CD4-positive, alpha-beta T cell treated with Interleukin-4 for 1 hour (primary cell): Measurements from ENCODE around the gene RBM28.
A peak's percentile ranks its signal among the peaks of the same experiment; 100 is the strongest.

Experiments used
- DNase-seq, 2 donors: peaks; one replicate each; pipeline ENCODE4 v3.0.0-alpha.2; 2020 to 2022

Gene RBM28

GRCh38 chr7:128343554-128344430, at the start of gene RBM28:
Gene RBM28 (minus strand): TSS chr7:128343908. CDS start chr7:128343793, 115 bp downstream.
- DNase-seq = peak; percentile 88 to 92

DNA sequence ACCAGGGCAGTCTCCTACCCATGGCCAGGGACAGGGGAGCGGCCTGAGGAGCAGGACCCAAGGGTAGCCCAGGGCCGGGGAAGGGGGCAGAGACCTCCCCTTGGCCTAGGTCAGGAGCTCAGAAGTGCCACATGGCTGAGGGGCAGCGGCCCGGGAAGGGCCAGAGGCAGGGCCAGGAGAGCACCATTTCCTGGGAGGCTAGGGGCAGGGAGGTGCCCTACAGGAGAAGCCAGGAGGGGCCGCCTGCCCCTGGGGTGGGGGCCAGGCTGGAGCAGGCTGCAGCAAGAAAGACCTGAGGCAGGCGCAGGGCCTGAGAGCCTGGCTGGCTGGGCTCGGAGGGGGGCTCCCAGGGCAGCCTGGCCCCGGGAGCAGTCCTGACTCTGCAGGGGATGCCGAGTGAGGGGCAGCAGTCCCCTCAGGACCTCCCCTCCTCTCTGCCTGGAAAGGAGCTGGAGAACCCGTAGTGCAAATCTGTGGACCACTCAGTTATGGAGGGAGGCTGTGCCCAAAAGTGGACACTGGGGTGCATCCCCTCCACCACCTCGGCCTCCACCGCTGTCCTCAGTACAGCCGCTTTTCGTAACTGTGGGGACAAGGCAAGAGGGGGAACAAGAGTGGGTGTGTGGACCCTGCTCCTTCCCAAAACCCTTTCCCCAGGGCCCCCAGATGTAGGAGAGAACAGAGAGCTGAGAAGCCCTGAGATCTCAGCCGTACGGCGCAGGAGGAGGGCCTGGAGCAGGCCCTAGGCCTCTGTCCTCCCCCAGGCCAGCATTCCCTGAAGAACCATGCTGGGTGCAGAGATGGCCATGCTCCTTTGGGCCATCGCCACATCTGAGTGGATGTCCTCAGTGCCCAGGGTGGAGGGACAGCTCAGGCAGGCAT, 49.0 kb upstream of the RBM28 start:
- no peak for DNase-seq

DNA sequence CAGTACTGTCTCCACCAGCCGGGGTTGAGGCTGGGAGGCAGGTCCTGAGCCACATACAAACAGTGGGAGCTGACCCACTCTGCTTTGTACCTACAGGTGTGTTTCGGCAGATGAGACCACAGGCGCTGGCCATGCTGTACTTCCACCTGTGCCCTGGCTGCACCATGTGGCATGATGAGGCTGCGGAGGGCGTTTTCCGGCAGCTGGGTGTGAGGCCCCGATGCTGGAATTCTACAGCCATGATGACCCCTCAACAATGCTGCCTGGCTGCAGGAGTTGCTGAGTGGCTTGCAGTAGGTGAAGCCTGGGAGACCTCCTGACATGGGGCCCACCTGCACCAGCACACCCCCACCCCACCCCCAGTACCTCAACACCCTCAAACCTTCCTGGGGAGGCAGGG, 48.1 kb upstream of the RBM28 start:
- no peak for DNase-seq

- DNase-seq = no peak
These were observed 47.3 kb upstream of the RBM28 start for GRCh38 chr7:128390871-128391565.

GRCh38 chr7:128389618-128390329, 46.1 kb upstream of the RBM28 start:
- no peak for DNase-seq

GRCh38 chr7:128389085-128389617, 45.4 kb upstream of the RBM28 start:
- DNase-seq = no peak

DNA sequence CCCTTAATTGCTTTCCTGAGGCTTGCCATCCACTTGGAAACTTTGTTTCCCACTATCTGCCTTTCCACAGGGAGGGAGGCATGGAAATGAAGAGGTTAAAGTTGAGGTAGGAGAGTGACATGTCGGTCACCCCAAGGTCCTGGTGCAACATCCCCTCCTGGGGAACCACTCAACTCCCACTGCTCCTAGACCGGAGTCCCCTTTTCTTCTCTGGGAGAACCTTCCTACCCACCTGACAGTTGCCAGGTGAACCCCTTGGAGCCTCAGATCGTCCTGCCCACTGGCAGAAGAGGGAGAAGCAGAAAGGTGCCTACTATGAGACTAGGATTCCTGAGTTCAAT, 44.4 kb upstream of the RBM28 start:
- DNase-seq = no peak

- peak; percentile 60 to 66 for DNase-seq
These were observed 43.8 kb upstream of the RBM28 start for GRCh38 chr7:128387216-128388144.

GRCh38 chr7:128385988-128386925, 42.5 kb upstream of the RBM28 start:
- DNase-seq = no peak

GRCh38 chr7:128384726-128385125, 41.0 kb upstream of the RBM28 start:
- no peak for DNase-seq

DNA sequence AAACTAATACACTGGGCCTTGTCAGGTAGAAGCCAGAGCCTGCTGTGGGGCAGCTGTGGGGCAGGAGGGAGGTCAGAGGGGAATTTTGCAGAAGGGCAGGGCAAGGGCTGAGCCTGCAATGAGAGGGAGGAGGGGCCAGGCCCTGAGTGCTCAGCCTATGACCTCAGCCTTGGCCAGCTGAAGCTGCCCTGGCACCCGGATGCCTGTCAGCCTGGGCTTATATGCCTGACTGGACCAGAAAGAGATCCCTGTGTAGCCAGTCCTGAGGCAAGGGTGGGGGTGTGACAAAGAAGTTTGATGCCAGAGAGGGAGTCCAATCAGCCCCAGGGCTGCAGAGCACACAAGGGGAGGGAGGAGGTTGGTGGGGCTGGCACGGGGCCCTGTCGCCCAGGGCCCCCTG, 40.1 kb upstream of the RBM28 start:
- no peak for DNase-seq

- DNase-seq = peak in 1 of 2 donors; percentile 25
These were observed 37.6 kb upstream of the RBM28 start for GRCh38 chr7:128381161-128381821.

GRCh38 chr7:128380483-128381106, 36.9 kb upstream of the RBM28 start:
- DNase-seq = no peak

GRCh38 chr7:128379900-128380479, 36.3 kb upstream of the RBM28 start:
- no peak for DNase-seq

- DNase-seq = no peak
These were observed 34.9 kb upstream of the RBM28 start for GRCh38 chr7:128378637-128379036.

DNA sequence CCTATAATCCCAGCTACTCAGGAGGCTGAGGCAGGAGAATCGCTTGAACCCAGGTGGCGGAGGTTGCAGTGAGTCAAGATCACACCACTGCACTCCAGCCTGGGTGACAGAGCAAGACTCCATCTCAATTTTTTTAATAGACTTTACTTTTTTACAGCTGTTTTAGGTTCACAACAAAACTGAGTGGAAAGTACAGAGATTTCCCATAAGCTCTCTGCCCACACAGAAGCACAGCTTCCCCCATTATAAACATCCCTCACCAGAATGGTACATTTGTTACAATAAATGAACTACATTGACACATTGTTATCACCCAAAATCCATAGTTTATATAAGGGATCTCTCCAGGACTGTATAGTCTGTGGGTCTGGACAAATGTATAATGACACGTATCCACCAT, 32.4 kb upstream of the RBM28 start:
- no peak for DNase-seq

DNA sequence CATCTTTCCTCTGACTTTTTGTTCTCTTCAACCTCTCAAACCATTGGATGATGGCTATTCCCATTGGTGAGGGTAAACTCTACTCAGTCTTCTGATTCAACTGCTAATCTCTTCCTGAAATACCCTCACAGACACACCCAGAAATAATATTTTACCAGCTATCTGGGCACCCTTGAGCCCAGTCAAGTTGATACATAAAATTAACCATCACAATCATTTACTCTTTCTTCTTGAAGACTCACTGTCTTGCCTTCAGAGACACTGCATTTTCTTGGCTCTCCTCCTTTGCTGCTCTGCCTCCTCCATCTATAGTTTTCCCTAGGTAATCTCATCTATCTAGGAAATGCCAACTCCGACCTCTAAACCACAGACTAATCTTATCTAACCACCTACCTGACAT, 30.3 kb upstream of the RBM28 start:
- no peak for DNase-seq

DNA sequence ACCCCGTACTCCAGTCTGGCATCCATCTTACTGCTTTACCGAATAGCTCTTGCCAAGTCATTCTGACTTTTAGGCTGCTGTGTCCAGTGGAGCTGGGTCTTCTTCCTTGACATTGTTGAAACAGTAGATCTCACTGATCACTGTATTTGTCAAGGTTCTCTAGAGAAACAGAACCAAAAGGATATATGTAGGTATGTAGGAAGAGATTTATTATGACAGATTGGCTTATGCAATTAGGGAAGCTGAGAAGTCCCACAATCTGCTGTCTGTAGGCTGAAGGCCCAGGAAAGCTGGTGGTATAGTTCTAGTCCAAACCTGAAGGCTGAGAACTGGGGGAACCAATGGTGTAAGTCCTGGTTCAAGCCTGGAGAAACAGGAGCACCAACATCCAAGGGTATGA, 29.9 kb upstream of the RBM28 start:
- DNase-seq = no peak

- no peak for DNase-seq
These were observed 26.8 kb upstream of the RBM28 start for GRCh38 chr7:128370491-128370890.
